Parietal lobe (tissue), 2 donors: ENCODE data around the gene TEX264. TPM values are rescaled to one million over a fixed set of nuclear protein-coding genes. Genes with fewer than 3 reads are reported as not detected.

ENCODE experiments used
- small RNA-seq: library from RNA; depleted of rRNA; stranded (forward); fragments of <200 nt; gene quantifications from one replicate; pipeline ENCODE3, GENCODE V24; 2014; ENCODE audit warnings: low replicate concordance
- total RNA-seq: library from RNA; depleted of rRNA; stranded (reverse); fragments of >200 nt; gene quantifications from one replicate; pipeline ENCODE4 v1.2.3, GENCODE V29; 2014

The TEX264 gene, protein sequence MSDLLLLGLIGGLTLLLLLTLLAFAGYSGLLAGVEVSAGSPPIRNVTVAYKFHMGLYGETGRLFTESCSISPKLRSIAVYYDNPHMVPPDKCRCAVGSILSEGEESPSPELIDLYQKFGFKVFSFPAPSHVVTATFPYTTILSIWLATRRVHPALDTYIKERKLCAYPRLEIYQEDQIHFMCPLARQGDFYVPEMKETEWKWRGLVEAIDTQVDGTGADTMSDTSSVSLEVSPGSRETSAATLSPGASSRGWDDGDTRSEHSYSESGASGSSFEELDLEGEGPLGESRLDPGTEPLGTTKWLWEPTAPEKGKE
- total RNA-seq = 14.1 TPM

DNA sequence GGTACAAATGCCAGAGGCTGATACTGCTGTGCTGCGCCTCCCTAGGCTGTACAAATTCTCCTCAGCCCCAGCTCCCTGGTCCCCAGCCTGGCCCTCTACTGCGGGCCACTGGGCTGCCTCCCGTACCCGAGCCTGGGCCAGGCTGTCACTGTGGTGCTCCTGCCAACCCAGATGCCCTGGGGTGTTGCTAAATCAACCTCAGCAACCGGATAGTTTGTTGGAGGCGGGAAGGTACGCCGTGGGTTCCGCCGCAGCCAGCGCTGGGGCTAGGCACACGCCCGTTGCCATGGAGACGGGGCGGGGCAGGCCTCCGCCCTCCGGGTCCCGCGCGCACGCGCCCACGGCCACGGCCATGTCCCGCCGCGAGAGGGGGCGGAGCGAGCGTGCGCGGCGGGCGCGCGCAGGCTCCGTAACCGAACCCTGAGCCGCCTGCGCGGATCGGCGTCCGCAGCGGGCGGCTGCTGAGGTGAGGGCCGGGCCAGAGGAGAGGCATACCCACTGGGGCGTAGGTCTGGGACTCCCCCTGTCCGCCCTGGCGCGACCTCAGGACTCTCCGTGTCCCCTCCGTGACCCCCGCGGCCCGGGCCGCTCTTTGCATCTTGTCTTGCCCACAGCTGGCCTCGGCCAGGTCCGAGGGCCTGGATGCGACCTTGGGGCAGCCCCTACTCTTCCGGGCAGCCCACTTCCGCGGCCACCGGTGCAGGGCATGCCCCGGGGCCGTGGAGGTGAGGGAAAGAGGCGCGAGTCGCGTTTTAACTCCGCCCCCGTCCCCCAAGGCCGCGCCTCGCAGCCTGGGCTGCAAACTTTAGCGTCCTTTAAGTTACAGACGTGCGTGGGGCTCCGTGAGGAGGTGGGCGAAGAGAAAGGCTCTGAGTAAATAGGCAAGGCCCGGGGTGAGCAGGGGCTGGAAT lies at the start of gene TEX264:
TEX264 (plus strand) TSS at position 430 of the 911 bp plus-strand sequence. CDS start 3,053 bp downstream, outside the sequence.

DNA sequence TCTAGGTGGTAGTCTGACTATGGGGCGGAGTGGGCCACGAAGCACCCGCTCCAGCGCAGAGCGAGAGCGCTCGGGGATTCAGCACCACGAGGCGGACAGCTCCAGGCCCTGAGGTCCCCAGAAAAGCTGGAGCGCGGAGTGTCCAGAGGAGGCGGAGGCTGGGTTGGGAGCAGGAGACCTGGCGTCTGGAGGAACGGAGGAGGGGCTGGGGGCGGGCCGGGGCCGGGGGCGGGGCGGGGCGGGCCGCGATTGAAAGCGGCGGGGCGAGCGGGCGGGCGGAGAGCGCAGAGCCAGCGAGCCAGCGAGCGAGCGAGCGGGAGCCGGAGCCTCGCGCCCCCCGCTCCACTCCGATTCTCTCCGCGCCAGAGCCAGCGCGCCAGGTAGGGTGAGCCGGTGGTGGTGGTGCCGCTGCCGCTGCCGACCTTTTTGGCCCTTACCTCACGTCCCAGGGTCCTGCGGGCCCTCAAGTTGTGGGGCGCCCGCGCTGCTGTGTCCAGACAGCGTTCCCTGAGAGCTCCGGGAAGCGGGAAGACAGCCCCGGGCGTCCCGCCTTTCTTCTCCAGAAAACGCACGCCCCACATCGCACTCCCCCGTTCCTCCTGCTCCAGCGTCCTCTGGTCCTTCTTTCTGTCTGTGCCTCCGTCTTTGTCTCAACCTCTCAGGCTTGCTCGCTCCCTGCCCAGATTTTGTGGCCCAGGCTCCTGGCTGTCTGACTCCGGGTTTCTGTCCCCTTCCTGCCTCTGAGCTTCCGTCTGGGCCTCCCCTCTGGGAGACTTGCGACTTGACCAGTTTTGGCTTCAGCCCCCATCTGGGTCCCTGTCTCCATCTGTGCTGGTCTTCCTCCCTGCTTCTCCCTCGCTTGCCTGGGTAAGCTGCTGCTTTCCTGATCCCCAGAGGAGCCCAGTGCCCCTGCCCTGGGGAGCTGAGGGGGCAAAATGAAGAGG lies 36.0 kb downstream of the TEX264 start, which contains the start of gene GRM2:
GRM2 (plus strand) TSS at position 281 of the 944 bp plus-strand sequence. CDS start 1,916 bp downstream, outside the sequence.

Small RNA genes lying within 50 kb of the gene (small RNA-seq; reads per million reads assigned to genes)
- 206 reads per million, percentile 96 among the genes with 10 or more reads in this experiment for gene RNA5SP132

Other genes starting within 250 kb of the TEX264 start
- gene DCAF1, start 171.2 kb upstream of the TEX264 start, total RNA-seq = 26.0 TPM
- gene RAD54L2, start 132.5 kb upstream of the TEX264 start, total RNA-seq = 48.2 TPM
- gene GRM2, start 35.8 kb downstream of the TEX264 start, total RNA-seq = 17.5 TPM
- gene IQCF6, start 108.0 kb downstream of the TEX264 start, total RNA-seq = not detected
- not detected for gene IQCF2, start 190.4 kb downstream of the TEX264 start, total RNA-seq
- not detected for gene IQCF5, start 204.3 kb downstream of the TEX264 start, total RNA-seq
- not detected for gene IQCF1, start 232.1 kb downstream of the TEX264 start, total RNA-seq